T-helper 1 cell (primary cell): ENCODE measurements around the gene CDAN1.

Source experiments
- DNase-seq, 5 donors: peaks; one replicate each; pipeline ENCODE4 v3.0.0-alpha.2; 2012 to 2020

The CDAN1 gene

GRCh38 chr15:42734076-42734672, 2.8 kb downstream of the CDAN1 start:
- DNase-seq = no peak

- no peak for DNase-seq
Measured at GRCh38 chr15:42733027-42733426, 3.9 kb downstream of the CDAN1 start.

- DNase-seq = no peak
Measured at GRCh38 chr15:42732095-42732827, 4.7 kb downstream of the CDAN1 start.

- no peak for DNase-seq
Measured at GRCh38 chr15:42731461-42731860, 5.5 kb downstream of the CDAN1 start.

GRCh38 chr15:42730536-42730935, 6.4 kb downstream of the CDAN1 start:
- DNase-seq = no peak

GRCh38 chr15:42730135-42730534, 6.8 kb downstream of the CDAN1 start:
- DNase-seq = no peak

GRCh38 chr15:42729409-42729808, 7.5 kb downstream of the CDAN1 start:
- no peak for DNase-seq

GRCh38 chr15:42728972-42729371, 8.0 kb downstream of the CDAN1 start:
- no peak for DNase-seq

- no peak for DNase-seq
Measured at GRCh38 chr15:42728560-42728959, 8.4 kb downstream of the CDAN1 start.

- DNase-seq = no peak
Measured at GRCh38 chr15:42727750-42728381, 9.1 kb downstream of the CDAN1 start.

GRCh38 chr15:42726114-42726513, 10.8 kb downstream of the CDAN1 start:
- no peak for DNase-seq

GRCh38 chr15:42725331-42725903, 11.5 kb downstream of the CDAN1 start:
- no peak for DNase-seq

GRCh38 chr15:42724276-42724675, 12.7 kb downstream of the CDAN1 start:
- DNase-seq = no peak

- no peak for DNase-seq
Measured at GRCh38 chr15:42723068-42723467, 13.9 kb downstream of the CDAN1 start.

GRCh38 chr15:42721916-42722315, 15.0 kb downstream of the CDAN1 start:
- DNase-seq = no peak

- no peak for DNase-seq
Measured at GRCh38 chr15:42721016-42721415, 15.9 kb downstream of the CDAN1 start.

GRCh38 chr15:42720071-42720470, 16.9 kb downstream of the CDAN1 start:
- DNase-seq = no peak

GRCh38 chr15:42719043-42719442, 17.9 kb downstream of the CDAN1 start:
- no peak for DNase-seq

GRCh38 chr15:42716626-42717025, 20.3 kb downstream of the CDAN1 start:
- no peak for DNase-seq

- no peak for DNase-seq
Measured at GRCh38 chr15:42716125-42716524, 20.8 kb downstream of the CDAN1 start.

GRCh38 chr15:42712584-42712983, 24.3 kb downstream of the CDAN1 start:
- DNase-seq = no peak

- DNase-seq = no peak
Measured at GRCh38 chr15:42711746-42712145, 25.2 kb downstream of the CDAN1 start.

- no peak for DNase-seq
Measured at GRCh38 chr15:42710662-42711061, 26.3 kb downstream of the CDAN1 start.
